ENCODE measurements around the gene LAMA3. TPM values are rescaled to one million over a fixed set of nuclear protein-coding genes. Genes with fewer than 3 reads are reported as not detected.

LAMA3 gene
- total and polyA plus RNA-seq, 5 experiments from 2014 or later: not detected

GRCh38 chr18:23990474-23991410 lies 301.5 kb downstream of the LAMA3 start:
- Mint-ChIP-seq H3K27me3 (no peaks in the 10 kb centered on the region), H3K36me3 (no peaks in the 10 kb centered on the region), H3K4me1 (peaks cover 12 to 62% (median 51%) of the 10 kb centered on the region in 4 donors), H3K27ac (peak overlapping the region in 9 of 10 donors; percentile 76 to 94 (median 86)), H3K4me3 (no peak overlapping the region), H3K9me3 (peaks cover 0 to 2% (median 0%) of the 10 kb centered on the region in 9 donors)
- no peak for ATAC-seq
- POLR2A ChIA-PET: interaction anchor here (0.8 to 4.1 kb wide), 5 partner anchors 10 to 24 kb away, joined by 3 to 19 read pairs (median 5); partner anchors contain the start of gene TTC39C
- DNase-seq: no peak

DNA sequence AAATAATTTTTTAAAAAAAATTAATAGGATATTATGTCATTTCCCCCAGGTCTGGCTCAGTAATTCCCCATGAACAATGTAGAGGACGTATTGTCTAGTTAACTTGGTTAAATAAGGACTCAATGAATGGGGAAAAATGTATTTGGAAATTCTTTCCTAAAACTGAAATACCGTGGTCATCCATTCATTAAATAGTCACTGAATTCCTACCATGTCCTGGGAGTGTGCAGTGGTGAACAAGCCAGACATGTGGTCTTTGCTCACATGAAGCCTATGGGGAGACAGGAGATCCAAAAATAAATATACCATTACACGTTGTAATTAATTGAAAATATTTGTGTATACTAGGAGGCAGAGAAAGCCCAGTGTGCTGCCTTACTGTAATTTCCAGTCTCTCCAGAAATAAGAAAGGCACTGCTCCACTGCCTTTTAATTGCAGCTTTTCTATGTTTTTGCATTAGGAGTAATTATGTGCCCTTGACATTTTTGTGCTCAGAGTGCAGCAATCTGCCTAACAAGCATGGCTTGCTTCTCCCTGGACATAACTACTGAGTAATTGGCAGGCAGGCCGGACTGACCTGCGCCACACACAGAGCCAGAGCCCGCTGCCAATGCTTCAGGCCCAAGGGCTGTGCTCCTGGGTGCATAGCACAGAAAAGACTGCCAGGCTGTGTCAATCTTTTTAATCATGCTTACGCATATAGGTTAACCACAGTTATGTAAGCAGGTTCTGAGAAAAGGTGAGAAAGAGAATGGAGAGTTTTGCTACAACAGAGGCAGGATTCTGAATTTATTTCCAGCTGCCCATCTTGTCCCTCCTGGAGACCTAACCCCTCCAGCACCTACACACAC lies 303.1 kb downstream of the LAMA3 start:
- H3K4me1 Mint-ChIP-seq: peaks cover 9 to 57% (median 54%) of the 10 kb centered on the region in 4 donors

GRCh38 chr18:23992941-23993280 lies 303.7 kb downstream of the LAMA3 start:
- H3K27ac Mint-ChIP-seq: peak overlapping the region; percentile 77 to 98 (median 96)
- H3K27me3 Mint-ChIP-seq: no peaks in the 10 kb centered on the region
- H3K4me3 Mint-ChIP-seq: peak overlapping the region; percentile 49 to 82 (median 63)
- POLR2A ChIA-PET: interaction anchor here (0.7 to 4.1 kb wide), 6 partner anchors 18 to 71 kb away, joined by 3 to 19 read pairs (median 6); partner anchors contain the start of gene TTC39C
- peaks cover 0 to 1% (median 0%) of the 10 kb centered on the region in 9 donors for H3K9me3 Mint-ChIP-seq
- no peaks in the 10 kb centered on the region for H3K36me3 Mint-ChIP-seq
- peaks cover 7 to 57% (median 49%) of the 10 kb centered on the region in 4 donors for H3K4me1 Mint-ChIP-seq
- ATAC-seq (peak in 1 of 2 donors; percentile 65), DNase-seq (no peak)

More for the DNA sequence above, 303.1 kb downstream of the LAMA3 start:
- peak; percentile 94 to 98 for ATAC-seq
- POLR2A ChIA-PET: interaction anchor here (0.7 to 4.1 kb wide), 7 partner anchors 12 to 72 kb away, joined by 3 to 19 read pairs (median 6); partner anchors contain the start of gene TTC39C
- Mint-ChIP-seq H3K4me3 (peak overlapping the region; percentile 49 to 82 (median 63)), H3K27me3 (no peaks in the 10 kb centered on the region), H3K9me3 (peaks cover 0 to 2% (median 0%) of the 10 kb centered on the region in 9 donors), H3K36me3 (no peaks in the 10 kb centered on the region), H3K27ac (peak overlapping the region; percentile 77 to 98 (median 96))
- peak; percentile 27 to 86 (median 60) for DNase-seq

GRCh38 chr18:23994361-23994902 lies 305.2 kb downstream of the LAMA3 start:
- no peaks in the 10 kb centered on the region for H3K27me3 Mint-ChIP-seq
- no peaks in the 10 kb centered on the region for H3K36me3 Mint-ChIP-seq
- peak overlapping the region in 8 of 10 donors; percentile 3 to 82 (median 68) for H3K4me3 Mint-ChIP-seq
- H3K4me1 Mint-ChIP-seq: peaks cover 6 to 54% (median 48%) of the 10 kb centered on the region in 4 donors
- no peaks in the 10 kb centered on the region for H3K9me3 Mint-ChIP-seq
- POLR2A ChIA-PET: interaction anchor here (1.2 to 4.1 kb wide), 3 partner anchors 18 to 26 kb away, joined by 6 to 19 read pairs (median 7); partner anchors contain the start of gene TTC39C
- DNase-seq: peak in 1 of 10 donors; percentile 17
- peak overlapping the region; percentile 28 to 90 (median 79) for H3K27ac Mint-ChIP-seq
- no peak for ATAC-seq

DNA sequence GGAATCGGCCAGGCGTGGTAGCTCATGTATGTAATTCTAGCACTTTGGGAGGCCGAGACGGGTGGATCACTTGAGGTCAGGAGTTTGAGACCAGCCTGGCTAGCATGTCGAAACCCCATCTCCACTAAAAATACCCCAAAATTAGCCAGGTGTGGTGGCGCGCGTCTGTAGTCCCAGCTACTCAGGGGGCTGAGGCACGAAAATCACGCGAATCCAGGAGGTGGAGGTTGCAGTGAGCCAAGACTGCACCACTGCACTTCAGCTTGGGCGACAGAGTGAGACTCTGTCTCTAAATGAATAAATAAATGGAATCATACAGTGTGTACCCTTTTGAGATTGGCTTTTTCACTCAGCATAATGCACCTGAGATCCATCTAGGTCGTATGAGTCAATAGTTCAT lies 305.9 kb downstream of the LAMA3 start:
- H3K36me3 Mint-ChIP-seq: no peaks in the 10 kb centered on the region
- DNase-seq: no peak
- no peak for ATAC-seq
- H3K4me3 Mint-ChIP-seq: peak overlapping the region in 1 of 10 donors; percentile 53
- POLR2A ChIA-PET: interaction anchor here (0.7 to 1.2 kb wide), 2 partner anchors 18 to 26 kb away, joined by 3 to 6 read pairs; no protein-coding TSS in a partner anchor
- peak overlapping the region in 5 of 10 donors; percentile 7 to 86 (median 40) for H3K27ac Mint-ChIP-seq
- H3K27me3 Mint-ChIP-seq: no peaks in the 10 kb centered on the region
- H3K9me3 Mint-ChIP-seq: no peaks in the 10 kb centered on the region
- H3K4me1 Mint-ChIP-seq: peaks cover 4 to 55% (median 48%) of the 10 kb centered on the region in 4 donors

DNA sequence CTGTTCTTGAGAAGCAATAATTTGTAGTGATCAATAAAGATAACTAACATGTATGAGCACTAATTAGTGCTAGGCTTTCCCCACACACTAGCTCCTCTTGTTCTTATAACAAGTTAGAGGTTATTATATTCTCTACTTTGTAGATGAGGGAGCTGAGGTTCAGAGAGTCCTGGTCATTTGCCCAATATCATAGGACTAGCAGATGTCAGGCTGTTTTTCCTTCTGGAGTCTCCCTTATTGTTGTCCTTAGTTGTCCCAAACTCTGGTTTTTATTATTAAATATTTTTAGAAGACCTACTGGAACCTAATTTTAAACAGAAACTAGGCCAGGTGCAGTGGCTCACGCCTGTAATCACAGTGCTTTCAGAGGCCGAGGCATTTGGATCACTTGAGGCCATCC lies 308.8 kb downstream of the LAMA3 start:
- no peak overlapping the region for H3K4me3 Mint-ChIP-seq
- no peaks in the 10 kb centered on the region for H3K27me3 Mint-ChIP-seq
- H3K27ac Mint-ChIP-seq: peak overlapping the region in 2 of 10 donors; percentile 25 to 62
- ATAC-seq (no peak), DNase-seq (no peak)
- H3K4me1 Mint-ChIP-seq: peaks cover 6 to 49% (median 48%) of the 10 kb centered on the region in 4 donors
- POLR2A ChIA-PET: interaction anchor here (0.7 to 3.0 kb wide), 2 partner anchors 12 to 140 kb away, joined by 3 to 13 read pairs; no protein-coding TSS in a partner anchor
- no peaks in the 10 kb centered on the region for H3K36me3 Mint-ChIP-seq
- H3K9me3 Mint-ChIP-seq: peaks cover 0 to 3% (median 0%) of the 10 kb centered on the region in 9 donors

GRCh38 chr18:23998820-23999219 lies 309.6 kb downstream of the LAMA3 start:
- H3K4me1 Mint-ChIP-seq: peaks cover 8 to 51% (median 48%) of the 10 kb centered on the region in 4 donors
- H3K27ac Mint-ChIP-seq: peak overlapping the region in 6 of 10 donors; percentile 44 to 91 (median 64)
- peaks cover 0 to 3% (median 0%) of the 10 kb centered on the region in 9 donors for H3K9me3 Mint-ChIP-seq
- no peak for ATAC-seq
- no peak overlapping the region for H3K4me3 Mint-ChIP-seq
- no peaks in the 10 kb centered on the region for H3K27me3 Mint-ChIP-seq
- POLR2A ChIA-PET: interaction anchor here (1.9 to 3.0 kb wide), 2 partner anchors 11 to 16 kb away, joined by 7 to 13 read pairs; partner anchors contain the start of gene TTC39C
- no peak for DNase-seq
- no peaks in the 10 kb centered on the region for H3K36me3 Mint-ChIP-seq

GRCh38 chr18:24000613-24001490 lies 311.6 kb downstream of the LAMA3 start:
- no peaks in the 10 kb centered on the region for H3K36me3 Mint-ChIP-seq
- POLR2A ChIA-PET: no interaction called here
- DNase-seq (no peak), ATAC-seq (no peak)
- peaks cover 0 to 3% (median 0%) of the 10 kb centered on the region in 9 donors for H3K9me3 Mint-ChIP-seq
- H3K27ac Mint-ChIP-seq: peak overlapping the region in 8 of 10 donors; percentile 46 to 91 (median 76)
- H3K4me3 Mint-ChIP-seq: peak overlapping the region in 6 of 10 donors; percentile 2 to 64 (median 14)
- peaks cover 10 to 54% (median 42%) of the 10 kb centered on the region in 4 donors for H3K4me1 Mint-ChIP-seq
- no peaks in the 10 kb centered on the region for H3K27me3 Mint-ChIP-seq

DNA sequence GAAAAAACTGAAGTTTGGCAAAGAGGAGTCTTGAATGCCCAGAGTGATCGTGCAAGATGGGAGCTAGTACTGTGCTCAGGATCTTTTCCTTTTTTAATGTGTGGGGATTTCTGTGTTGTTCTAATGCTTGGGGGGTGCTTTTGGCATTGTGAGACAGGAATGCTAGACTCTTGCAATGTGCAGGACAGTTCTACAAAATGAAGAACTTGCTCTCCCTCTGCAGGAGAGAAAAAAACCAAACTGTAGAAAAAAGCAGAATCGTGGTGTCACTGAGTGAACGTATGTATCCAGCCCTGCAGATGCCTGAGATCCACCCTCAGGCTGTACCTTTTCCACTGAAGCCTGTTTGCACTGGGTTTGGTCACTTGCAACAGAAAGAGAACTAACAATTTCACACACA lies 313.2 kb downstream of the LAMA3 start:
- DNase-seq (no peak), ATAC-seq (no peak)
- POLR2A ChIA-PET: no interaction called here
- H3K27ac Mint-ChIP-seq: peak overlapping the region in 8 of 10 donors; percentile 25 to 87 (median 68)
- H3K36me3 Mint-ChIP-seq: no peaks in the 10 kb centered on the region
- peak overlapping the region in 3 of 10 donors; percentile 9 to 43 (median 34) for H3K4me3 Mint-ChIP-seq
- H3K9me3 Mint-ChIP-seq: peaks cover 0 to 3% (median 0%) of the 10 kb centered on the region in 9 donors
- no peaks in the 10 kb centered on the region for H3K27me3 Mint-ChIP-seq
- peaks cover 10 to 62% (median 42%) of the 10 kb centered on the region in 4 donors for H3K4me1 Mint-ChIP-seq

- POLR2A ChIA-PET: no interaction called here
- H3K4me3 Mint-ChIP-seq: peak overlapping the region in 1 of 10 donors; percentile 11
- no peak for ATAC-seq
These were observed 314.0 kb downstream of the LAMA3 start for GRCh38 chr18:24003288-24003687.

More at GRCh38 chr18:24003288-24003687, 314.0 kb downstream of the LAMA3 start:
- Mint-ChIP-seq H3K36me3 (no peaks in the 10 kb centered on the region), H3K4me1 (peaks cover 15 to 66% (median 47%) of the 10 kb centered on the region in 4 donors), H3K27ac (peak overlapping the region in 7 of 10 donors; percentile 18 to 87 (median 68)), H3K9me3 (peaks cover 0 to 3% (median 0%) of the 10 kb centered on the region in 9 donors), H3K27me3 (no peaks in the 10 kb centered on the region)
- no peak for DNase-seq
